SK-N-SH (cell line): ENCODE measurements around the gene OR8B4. TPM values are rescaled to one million over a fixed set of nuclear protein-coding genes. Genes with fewer than 3 reads are reported as not detected.

Experiments
- CTCF ChIA-PET: fragments of 300-600, 350-600 bp; formaldehyde crosslinking; extraction: SDS; loops from one replicate; lab custom pipeline; 2021; lab: Yijun Ruan, JAX
- POLR2A ChIA-PET: fragments of 350-600 bp; sonication (Branson Sonifier 250); formaldehyde crosslinking; extraction: SDS; loops from one replicate; lab custom pipeline; 2020; ENCODE audit warnings: antibody characterized with exemption, inconsistent platforms; lab: Yijun Ruan, JAX
- DNase-seq: peaks from one replicate; pipeline ENCODE4 v3.0.0; 2012
- H2AFZ ChIP-seq: fragments of 200-600 bp; sonication (generic); 2 replicates; pipeline ENCODE4 v1.8.1; 2016; ENCODE audit warnings: antibody characterized with exemption, mild to moderate bottlenecking, low read depth
- H3F3A ChIP-seq: fragments of 200-600 bp; sonication (generic); replicated peaks from 2 replicates; pipeline ENCODE3; 2016; ENCODE audit warnings: antibody characterized with exemption, mild to moderate bottlenecking; ENCODE audit not compliant: insufficient read depth
- H3K27ac ChIP-seq, 2 experiments: fragments of 200-500 bp in 1 of 2; fragments of 200-600 bp in 1 of 2; sonication (Bioruptor generic) in 1 of 2; sonication (generic), shearing (Covaris generic) in 1 of 2; 2 replicates each; pipeline versions ENCODE4 v1.5.1 to v1.6.1; 2014 to 2016; ENCODE audit warnings: low read depth in 2 of 2, inconsistent platforms in 1 of 2, low read length in 1 of 2, mild to moderate bottlenecking in 1 of 2, mixed read lengths in 1 of 2
- H3K27me3 ChIP-seq: fragments of 200-600 bp; sonication (generic), shearing (Covaris generic); 2 replicates; pipeline ENCODE4 v1.6.1; 2016; ENCODE audit warnings: mixed run types; ENCODE audit not compliant: insufficient read depth
- H3K36me3 ChIP-seq, 2 experiments: fragments of 200-500 bp in 1 of 2; fragments of 200-600 bp in 1 of 2; sonication (Bioruptor generic) in 1 of 2; sonication (generic) in 1 of 2; replicated peaks in 1 of 2; 2 replicates each; pipeline versions ENCODE3 to v1.5.1; 2014 to 2016; ENCODE audit warnings: low read length in 1 of 2, mild to moderate bottlenecking in 1 of 2; ENCODE audit not compliant: insufficient read depth in 2 of 2, control insufficient read depth in 1 of 2
- H3K4me1 ChIP-seq, 2 experiments: fragments of 200-500 bp in 1 of 2; fragments of 200-600 bp in 1 of 2; sonication (Bioruptor generic) in 1 of 2; sonication (generic), shearing (Covaris generic) in 1 of 2; 2 replicates each; pipeline versions ENCODE4 v1.5.1 to v1.6.1; 2014 to 2016; ENCODE audit warnings: low read depth in 1 of 2, low read length in 1 of 2, mixed run types in 1 of 2; ENCODE audit not compliant: insufficient read depth in 2 of 2, control insufficient read depth in 1 of 2
- H3K4me2 ChIP-seq: fragments of 200-600 bp; sonication (generic), shearing (Covaris generic); 2 replicates; pipeline ENCODE4 v1.6.1; 2017; ENCODE audit warnings: mixed run types
- H3K4me3 ChIP-seq, 2 experiments: fragments of 200-500 bp in 1 of 2; fragments of 200-600 bp in 1 of 2; sonication (Bioruptor generic) in 1 of 2; sonication (generic), shearing (Covaris generic) in 1 of 2; 2 replicates each; pipeline versions ENCODE4 v1.5.1 to v1.8.1; 2014 to 2016; ENCODE audit warnings: low read depth in 2 of 2, inconsistent platforms in 1 of 2, low read length in 1 of 2, mild to moderate bottlenecking in 1 of 2, mixed read lengths in 1 of 2, moderate library complexity in 1 of 2
- H3K79me2 ChIP-seq: fragments of 200-600 bp; sonication (generic); 2 replicates; pipeline ENCODE4 v1.8.1; 2017; ENCODE audit warnings: mild to moderate bottlenecking; ENCODE audit not compliant: insufficient read depth
- H3K9ac ChIP-seq: fragments of 200-600 bp; sonication (generic); 2 replicates; pipeline ENCODE4 v1.6.1; 2017; ENCODE audit warnings: mixed run types
- H3K9me2 ChIP-seq: fragments of 200-600 bp; sonication (generic); 2 replicates; pipeline ENCODE4 v1.6.1; 2017; ENCODE audit warnings: mixed run types
- H3K9me3 ChIP-seq: fragments of 200-600 bp; sonication (generic); 2 replicates; pipeline ENCODE4 v1.6.1; 2017; ENCODE audit warnings: mixed run types, mild to moderate bottlenecking, moderate library complexity
- H4K20me1 ChIP-seq: fragments of 200-600 bp; sonication (generic); 2 replicates; pipeline ENCODE4 v1.6.1; 2017; ENCODE audit warnings: mild to moderate bottlenecking, mixed run types; ENCODE audit not compliant: insufficient read depth
- ELF1 ChIP-seq: IDR thresholded peaks from 2 replicates; pipeline ENCODE4 v1.4.0; 2012
- EP300 ChIP-seq, 2 experiments: IDR thresholded peaks; 2 replicates each; pipeline versions ENCODE4 v1.4.0 to v1.6.1; 2012; ENCODE audit warnings: borderline replicate concordance in 1 of 2, low read depth in 1 of 2, low read length in 1 of 2
- EZH2phosphoT487 ChIP-seq: fragments of 200-600 bp; sonication (generic); IDR thresholded peaks from 2 replicates; pipeline ENCODE4 v1.6.1; 2017; ENCODE audit warnings: low read depth, mixed run types, mild to moderate bottlenecking, antibody characterized with exemption, moderate library complexity, borderline replicate concordance
- FOSL2 ChIP-seq: IDR thresholded peaks from 2 replicates; pipeline ENCODE4 v1.4.0; 2012; ENCODE audit warnings: low read depth, mild to moderate bottlenecking, moderate library complexity, borderline replicate concordance
- GATA2 ChIP-seq: sonication (generic); formaldehyde crosslinking; IDR thresholded peaks from 2 replicates; pipeline ENCODE4 v1.5.0; 2020; ENCODE audit warnings: mild to moderate bottlenecking, missing genetic modification reagents
- JUND ChIP-seq: IDR thresholded peaks from 2 replicates; pipeline ENCODE4 v1.4.0; 2012
- POLR2AphosphoS5 ChIP-seq: IDR thresholded peaks from 2 replicates; pipeline ENCODE4 v1.6.1; 2012; ENCODE audit warnings: low read depth, low read length
- RAD21 ChIP-seq: IDR thresholded peaks from 2 replicates; pipeline ENCODE4 v1.6.1; 2012; ENCODE audit warnings: mild to moderate bottlenecking, low read length
- RCOR1 ChIP-seq: fragments of 150-350 bp; IDR thresholded peaks from 2 replicates; pipeline ENCODE4 v1.6.1; 2017; ENCODE audit warnings: antibody characterized with exemption, low read length
- RXRA ChIP-seq: IDR thresholded peaks from 2 replicates; pipeline ENCODE4 v1.4.0; 2012; ENCODE audit warnings: low read depth, mild to moderate bottlenecking, borderline replicate concordance
- SMC3 ChIP-seq: IDR thresholded peaks from 2 replicates; pipeline ENCODE4 v1.6.1; 2012; ENCODE audit warnings: low read depth, low read length, improper control_type of control experiment
- TAF1 ChIP-seq: IDR thresholded peaks from 2 replicates; pipeline ENCODE4 v1.6.1; 2012; ENCODE audit warnings: low read depth, mild to moderate bottlenecking, low read length, moderate library complexity, borderline replicate concordance
- YY1 ChIP-seq: IDR thresholded peaks from 2 replicates; pipeline ENCODE4 v1.4.0; 2012; ENCODE audit warnings: low read depth, mild to moderate bottlenecking
- WGBS: methylation state at CpG from one replicate; pipeline ENCODE4 v1.1.6; 2017; ENCODE audit warnings: low lambda C conversion rate; 5-methylcytosine and 5-hydroxymethylcytosine counted together
- polyA plus RNA-seq, 3 experiments: library from polyadenylated mRNA; depleted of rRNA; stranded (reverse); fragments of >200 nt; gene quantifications; 2 replicates each; pipeline ENCODE4 v1.2.3, GENCODE V29; 2012
- TF ChIP-seq, protein P1 (sequence below): fragments of 200-600 bp; sonication (generic); IDR thresholded peaks from 2 replicates; pipeline ENCODE4 v1.6.1; 2017; ENCODE audit warnings: antibody characterized with exemption, mild to moderate bottlenecking, moderate library complexity
- TF ChIP-seq, protein P2 (sequence below): IDR thresholded peaks from 2 replicates; pipeline ENCODE4 v1.4.0; 2012; ENCODE audit warnings: low read depth, borderline replicate concordance
- TF ChIP-seq, protein P3 (sequence below): fragments of 150-350 bp; IDR thresholded peaks from 2 replicates; pipeline ENCODE4 v1.6.1; 2017; ENCODE audit warnings: antibody characterized with exemption, low read length, low read depth, borderline replicate concordance
- TF ChIP-seq, protein P4 (sequence below): IDR thresholded peaks from 2 replicates; pipeline ENCODE4 v1.4.0; 2012; ENCODE audit warnings: low read depth, borderline replicate concordance
- TF ChIP-seq, protein P5 (sequence below): IDR thresholded peaks from 2 replicates; pipeline ENCODE4 v1.4.0; 2012; ENCODE audit warnings: low read depth

OR8B4 gene
- polyA plus RNA-seq, 1 of the 3 experiments (the other 2 are of a cell fraction), result not detected

DNA sequence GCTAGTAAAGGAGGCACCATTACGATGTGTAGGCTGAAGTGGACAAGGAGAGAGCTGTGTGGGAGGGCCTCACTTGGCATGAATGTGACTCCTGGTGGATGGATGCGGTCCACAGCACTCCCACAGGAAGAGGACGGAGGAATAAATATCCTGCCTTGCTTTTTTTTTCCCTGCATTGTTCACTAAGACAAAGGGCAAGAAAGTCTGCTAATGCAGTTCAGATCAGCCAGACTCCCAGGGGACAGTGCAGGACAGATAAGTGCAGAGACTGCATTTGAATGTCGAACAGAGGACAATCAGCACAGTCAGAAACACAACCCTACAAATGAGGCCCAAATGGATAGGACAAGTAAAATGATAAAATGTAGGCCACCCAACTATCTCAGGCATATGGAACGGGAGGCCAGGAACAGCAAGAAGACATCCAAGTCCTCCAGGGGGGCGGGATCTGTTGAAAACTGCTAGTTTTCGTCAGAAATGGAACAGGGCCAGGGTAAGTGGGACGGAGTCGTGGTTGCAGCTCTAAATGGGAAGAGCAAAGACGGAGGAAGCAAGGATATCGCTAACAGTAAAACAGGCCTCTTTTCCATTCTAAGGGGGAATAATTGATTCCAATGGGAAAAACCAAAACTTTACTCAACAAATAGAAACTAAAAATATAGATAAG is 46.0 kb upstream of the OR8B4 start:
- H3K9ac ChIP-seq, result no peak overlapping the region
- H3K27ac ChIP-seq, result no peak overlapping the region
- H3K4me3 ChIP-seq, result no peak overlapping the region
- WGBS, result 21% methylated on average over 11 of the region's 11 CpGs
- no peaks in the 10 kb centered on the region for H4K20me1 ChIP-seq
- H2AFZ ChIP-seq, result no peak overlapping the region
- H3K4me1 ChIP-seq, result no peaks in the 10 kb centered on the region
- TF ChIP-seq GATA2 (CRISPR knock-in tag) (no peak), SMC3 (no peak), EZH2phosphoT487 (no peak), RXRA (no peak), RAD21 (no peak), TAF1 (no peak), POLR2AphosphoS5 (no peak), YY1 (no peak), EP300 (IDR thresholded peaks at IDR 0.05; ENCODE audit: borderline replicate concordance in 1 of 2, low read depth in 1 of 2, low read length in 1 of 2) (no peak), ELF1 (no peak), RCOR1 (no peak), FOSL2 (no peak), JUND (no peak)
- TF ChIP-seq, protein P1, sequence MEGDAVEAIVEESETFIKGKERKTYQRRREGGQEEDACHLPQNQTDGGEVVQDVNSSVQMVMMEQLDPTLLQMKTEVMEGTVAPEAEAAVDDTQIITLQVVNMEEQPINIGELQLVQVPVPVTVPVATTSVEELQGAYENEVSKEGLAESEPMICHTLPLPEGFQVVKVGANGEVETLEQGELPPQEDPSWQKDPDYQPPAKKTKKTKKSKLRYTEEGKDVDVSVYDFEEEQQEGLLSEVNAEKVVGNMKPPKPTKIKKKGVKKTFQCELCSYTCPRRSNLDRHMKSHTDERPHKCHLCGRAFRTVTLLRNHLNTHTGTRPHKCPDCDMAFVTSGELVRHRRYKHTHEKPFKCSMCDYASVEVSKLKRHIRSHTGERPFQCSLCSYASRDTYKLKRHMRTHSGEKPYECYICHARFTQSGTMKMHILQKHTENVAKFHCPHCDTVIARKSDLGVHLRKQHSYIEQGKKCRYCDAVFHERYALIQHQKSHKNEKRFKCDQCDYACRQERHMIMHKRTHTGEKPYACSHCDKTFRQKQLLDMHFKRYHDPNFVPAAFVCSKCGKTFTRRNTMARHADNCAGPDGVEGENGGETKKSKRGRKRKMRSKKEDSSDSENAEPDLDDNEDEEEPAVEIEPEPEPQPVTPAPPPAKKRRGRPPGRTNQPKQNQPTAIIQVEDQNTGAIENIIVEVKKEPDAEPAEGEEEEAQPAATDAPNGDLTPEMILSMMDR, result no peak
- TF ChIP-seq, protein P2, sequence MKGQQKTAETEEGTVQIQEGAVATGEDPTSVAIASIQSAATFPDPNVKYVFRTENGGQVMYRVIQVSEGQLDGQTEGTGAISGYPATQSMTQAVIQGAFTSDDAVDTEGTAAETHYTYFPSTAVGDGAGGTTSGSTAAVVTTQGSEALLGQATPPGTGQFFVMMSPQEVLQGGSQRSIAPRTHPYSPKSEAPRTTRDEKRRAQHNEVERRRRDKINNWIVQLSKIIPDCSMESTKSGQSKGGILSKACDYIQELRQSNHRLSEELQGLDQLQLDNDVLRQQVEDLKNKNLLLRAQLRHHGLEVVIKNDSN, result no peak
- TF ChIP-seq, protein P3, sequence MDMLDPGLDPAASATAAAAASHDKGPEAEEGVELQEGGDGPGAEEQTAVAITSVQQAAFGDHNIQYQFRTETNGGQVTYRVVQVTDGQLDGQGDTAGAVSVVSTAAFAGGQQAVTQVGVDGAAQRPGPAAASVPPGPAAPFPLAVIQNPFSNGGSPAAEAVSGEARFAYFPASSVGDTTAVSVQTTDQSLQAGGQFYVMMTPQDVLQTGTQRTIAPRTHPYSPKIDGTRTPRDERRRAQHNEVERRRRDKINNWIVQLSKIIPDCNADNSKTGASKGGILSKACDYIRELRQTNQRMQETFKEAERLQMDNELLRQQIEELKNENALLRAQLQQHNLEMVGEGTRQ, result no peak
- TF ChIP-seq, protein P4, sequence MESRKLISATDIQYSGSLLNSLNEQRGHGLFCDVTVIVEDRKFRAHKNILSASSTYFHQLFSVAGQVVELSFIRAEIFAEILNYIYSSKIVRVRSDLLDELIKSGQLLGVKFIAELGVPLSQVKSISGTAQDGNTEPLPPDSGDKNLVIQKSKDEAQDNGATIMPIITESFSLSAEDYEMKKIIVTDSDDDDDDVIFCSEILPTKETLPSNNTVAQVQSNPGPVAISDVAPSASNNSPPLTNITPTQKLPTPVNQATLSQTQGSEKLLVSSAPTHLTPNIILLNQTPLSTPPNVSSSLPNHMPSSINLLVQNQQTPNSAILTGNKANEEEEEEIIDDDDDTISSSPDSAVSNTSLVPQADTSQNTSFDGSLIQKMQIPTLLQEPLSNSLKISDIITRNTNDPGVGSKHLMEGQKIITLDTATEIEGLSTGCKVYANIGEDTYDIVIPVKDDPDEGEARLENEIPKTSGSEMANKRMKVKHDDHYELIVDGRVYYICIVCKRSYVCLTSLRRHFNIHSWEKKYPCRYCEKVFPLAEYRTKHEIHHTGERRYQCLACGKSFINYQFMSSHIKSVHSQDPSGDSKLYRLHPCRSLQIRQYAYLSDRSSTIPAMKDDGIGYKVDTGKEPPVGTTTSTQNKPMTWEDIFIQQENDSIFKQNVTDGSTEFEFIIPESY, result no peak
- TF ChIP-seq, protein P5, sequence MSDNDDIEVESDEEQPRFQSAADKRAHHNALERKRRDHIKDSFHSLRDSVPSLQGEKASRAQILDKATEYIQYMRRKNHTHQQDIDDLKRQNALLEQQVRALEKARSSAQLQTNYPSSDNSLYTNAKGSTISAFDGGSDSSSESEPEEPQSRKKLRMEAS, result no peak
- no peaks in the 10 kb centered on the region for H3K9me3 ChIP-seq
- no peaks in the 10 kb centered on the region for H3K79me2 ChIP-seq
- no peak for DNase-seq
- no peaks in the 10 kb centered on the region for H3K36me3 ChIP-seq
- ChIA-PET CTCF (no interaction called here), POLR2A (no interaction called here)
- H3K9me2 ChIP-seq, result no peaks in the 10 kb centered on the region
- no peak overlapping the region for H3K4me2 ChIP-seq
- no peaks in the 10 kb centered on the region for H3F3A ChIP-seq
- peaks cover 8% of the 10 kb centered on the region; the same call in 1 of the 2 replicates for H3K27me3 ChIP-seq
